Activated CD4-positive, CD25-positive, alpha-beta regulatory T cell treated with anti-CD3 and anti-CD28 coated beads, Interleukin-2, amount 50 U/mL, for 16 hours (primary cell): Measurements from ENCODE around the gene APEH.

Experiments used
- DNase-seq: peaks from one replicate; pipeline ENCODE4 v3.0.0-alpha.2; 2020; ENCODE audit warnings: low read depth, low spot score

The APEH gene

GRCh38 chr3:49725906-49726681, 51.9 kb downstream of the APEH start:
- DNase-seq = no peak

- DNase-seq = no peak
Measured at GRCh38 chr3:49727154-49727923, 53.2 kb downstream of the APEH start.

- no peak for DNase-seq
Measured at GRCh38 chr3:49727924-49728361, 53.8 kb downstream of the APEH start.

- DNase-seq = no peak
Measured at GRCh38 chr3:49729966-49730609, 55.9 kb downstream of the APEH start.

- no peak for DNase-seq
Measured at GRCh38 chr3:49732597-49732996, 58.4 kb downstream of the APEH start.

- DNase-seq = no peak
Measured at GRCh38 chr3:49733551-49733950, 59.4 kb downstream of the APEH start.
